Activated B cell treated with CpG ODN at 0.5 μM for 24 hours (primary cell): ENCODE measurements around the gene JADE1. TPM values are rescaled to one million over a fixed set of nuclear protein-coding genes. Genes with fewer than 3 reads are reported as not detected.

Source experiments
- ATAC-seq: fragments of 200-7000 bp; cut with Tn5 transposase; one replicate; pipeline ENCODE4 v1.10.0; 2021; ENCODE audit warnings: low read depth, mild to moderate bottlenecking, moderate library complexity
- CTCF ChIA-PET: fragments of 350-600 bp; sonication (Branson Sonifier 250); formaldehyde crosslinking; loops from one replicate; lab custom pipeline; 2021; ENCODE audit warnings: antibody characterized with exemption; lab: Charles Lee
- POLR2A ChIA-PET: fragments of 350-600 bp; sonication (Branson Sonifier 250); formaldehyde crosslinking; loops from one replicate; lab custom pipeline; 2021; ENCODE audit warnings: antibody characterized with exemption; lab: Charles Lee
- DNase-seq: peaks from one replicate; pipeline ENCODE4 v3.0.0; 2022
- H3K27ac Mint-ChIP-seq: one replicate; pipeline ENCODE4 v1.8.0; 2020; ENCODE audit warnings: mixed read lengths
- H3K27me3 Mint-ChIP-seq: one replicate; pipeline ENCODE4 v1.8.0; 2021; ENCODE audit warnings: mixed read lengths
- H3K36me3 Mint-ChIP-seq: one replicate; pipeline ENCODE4 v1.8.0; 2021; ENCODE audit warnings: low read depth, mixed read lengths
- H3K4me1 Mint-ChIP-seq: one replicate; pipeline ENCODE4 v1.8.0; 2021; ENCODE audit warnings: mixed read lengths
- H3K4me3 Mint-ChIP-seq: one replicate; pipeline ENCODE4 v1.8.0; 2020; ENCODE audit warnings: mild to moderate bottlenecking, mixed read lengths
- H3K9me3 Mint-ChIP-seq: one replicate; pipeline ENCODE4 v1.8.0; 2020; ENCODE audit warnings: mixed read lengths
- intact Hi-C: fragments of 100-400 bp; cut with micrococcal nuclease; formaldehyde crosslinking; loops from one replicate; pipeline ENCODE4 v1.15.1; 2024
- total RNA-seq: library from RNA; stranded (reverse); gene quantifications from 2 replicates; pipeline ENCODE4 v1.2.3, GENCODE V29; 2022
- TF ChIP-seq, protein P1 (sequence below): fragments of 200-600 bp; IDR thresholded peaks from one replicate; pipeline ENCODE4 v1.8.0; 2022; ENCODE audit warnings: antibody characterized with exemption, mild to moderate bottlenecking

JADE1 gene
- total RNA-seq, 1 donor from 2014 or later = 29.2 TPM

DNA sequence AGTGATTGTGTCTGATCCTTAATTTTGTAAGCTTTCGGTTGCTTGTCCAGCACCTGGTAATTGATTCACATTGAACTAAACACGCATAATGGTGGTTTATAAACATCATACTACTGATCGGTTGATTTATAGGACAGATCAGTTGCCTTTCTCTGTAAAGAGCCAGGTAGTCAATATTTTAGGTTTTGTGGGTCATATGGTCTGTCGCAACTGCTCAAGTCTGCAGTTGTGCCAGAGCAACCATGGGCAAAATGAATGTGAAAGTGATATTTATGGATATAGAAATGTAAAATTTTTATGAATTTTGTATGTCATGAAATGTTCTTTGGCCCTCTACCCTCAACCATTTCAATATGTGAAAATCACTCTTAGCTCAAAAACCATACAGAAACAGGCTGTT lies 8.9 kb downstream of the JADE1 start:
- Mint-ChIP-seq H3K27ac (no peak overlapping the region), H3K36me3 (peaks cover 19% of the 10 kb centered on the region), H3K27me3 (no peaks in the 10 kb centered on the region), H3K4me1 (peaks cover 40% of the 10 kb centered on the region), H3K4me3 (no peak overlapping the region), H3K9me3 (no peaks in the 10 kb centered on the region)
- DNase-seq (no peak), ATAC-seq (no peak)
- TF ChIP-seq, protein P1, sequence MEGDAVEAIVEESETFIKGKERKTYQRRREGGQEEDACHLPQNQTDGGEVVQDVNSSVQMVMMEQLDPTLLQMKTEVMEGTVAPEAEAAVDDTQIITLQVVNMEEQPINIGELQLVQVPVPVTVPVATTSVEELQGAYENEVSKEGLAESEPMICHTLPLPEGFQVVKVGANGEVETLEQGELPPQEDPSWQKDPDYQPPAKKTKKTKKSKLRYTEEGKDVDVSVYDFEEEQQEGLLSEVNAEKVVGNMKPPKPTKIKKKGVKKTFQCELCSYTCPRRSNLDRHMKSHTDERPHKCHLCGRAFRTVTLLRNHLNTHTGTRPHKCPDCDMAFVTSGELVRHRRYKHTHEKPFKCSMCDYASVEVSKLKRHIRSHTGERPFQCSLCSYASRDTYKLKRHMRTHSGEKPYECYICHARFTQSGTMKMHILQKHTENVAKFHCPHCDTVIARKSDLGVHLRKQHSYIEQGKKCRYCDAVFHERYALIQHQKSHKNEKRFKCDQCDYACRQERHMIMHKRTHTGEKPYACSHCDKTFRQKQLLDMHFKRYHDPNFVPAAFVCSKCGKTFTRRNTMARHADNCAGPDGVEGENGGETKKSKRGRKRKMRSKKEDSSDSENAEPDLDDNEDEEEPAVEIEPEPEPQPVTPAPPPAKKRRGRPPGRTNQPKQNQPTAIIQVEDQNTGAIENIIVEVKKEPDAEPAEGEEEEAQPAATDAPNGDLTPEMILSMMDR = no peak
- POLR2A ChIA-PET = no interaction called here
- intact Hi-C loops = loop anchor here (1.0 kb wide), 1 partner anchor 8 kb away; no protein-coding TSS in a partner anchor
- CTCF ChIA-PET = no interaction called here

DNA sequence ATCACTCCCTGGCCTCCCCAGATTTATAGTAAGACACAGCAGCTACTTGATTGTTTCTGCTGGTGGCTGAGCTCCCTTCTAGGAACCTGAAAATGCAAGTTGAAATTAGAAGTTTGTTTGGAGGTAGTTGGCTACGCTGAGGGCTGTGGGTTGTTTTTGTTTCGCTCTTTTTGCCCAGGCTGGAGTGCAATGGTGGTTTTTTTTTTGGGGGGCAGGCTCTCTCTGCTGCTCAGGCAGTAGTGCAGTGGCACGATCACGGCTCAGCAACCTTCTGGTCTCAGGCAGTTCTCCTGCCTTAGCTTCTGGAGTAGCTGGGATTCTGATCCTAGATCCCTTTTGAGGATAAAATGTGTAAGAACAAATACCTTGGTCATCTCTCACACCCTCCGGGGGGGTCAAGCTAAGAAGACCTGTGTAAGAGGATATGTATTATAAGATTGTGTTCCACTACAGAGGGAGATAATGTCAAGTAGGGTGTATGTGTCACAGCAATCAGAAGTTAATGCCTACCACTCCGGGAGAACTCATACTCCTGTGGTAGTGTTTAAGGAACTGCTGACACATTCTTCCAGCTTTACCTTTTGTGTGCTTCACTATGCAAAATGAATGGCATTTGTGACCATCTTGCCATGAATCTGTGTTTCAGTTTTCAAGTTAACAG lies 9.7 kb downstream of the JADE1 start:
- no peak for ATAC-seq
- H3K4me3 Mint-ChIP-seq = no peak overlapping the region

DNA sequence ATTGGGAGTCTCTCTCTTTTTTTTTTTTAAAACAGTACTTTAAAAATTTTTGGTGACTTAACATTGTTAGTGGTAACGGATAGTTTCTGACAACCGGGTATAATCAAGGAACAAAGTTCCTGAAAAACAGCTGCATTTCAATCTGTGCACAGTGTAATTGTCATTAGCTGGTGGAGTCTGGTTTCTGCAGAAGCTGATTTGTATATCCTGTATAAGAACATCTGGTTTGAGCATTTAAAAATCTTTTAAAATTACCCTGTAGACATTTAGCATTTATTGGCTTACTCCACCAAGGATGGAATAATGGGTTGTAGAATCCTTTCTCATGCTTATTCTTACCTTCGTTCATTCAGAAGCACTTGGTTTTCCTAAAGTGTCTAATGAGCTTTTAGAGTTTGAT lies 11.2 kb downstream of the JADE1 start:
- H3K4me3 Mint-ChIP-seq = no peak overlapping the region
- CTCF ChIA-PET = interaction anchor here (1.4 kb wide), 1 partner anchor 42 kb away, joined by 3 read pairs; no protein-coding TSS in a partner anchor
- no peaks in the 10 kb centered on the region for H3K9me3 Mint-ChIP-seq
- ATAC-seq = no peak
- TF ChIP-seq, protein P1 = no peak
- no peaks in the 10 kb centered on the region for H3K27me3 Mint-ChIP-seq
- peaks cover 43% of the 10 kb centered on the region for H3K4me1 Mint-ChIP-seq
- H3K36me3 Mint-ChIP-seq = peaks cover 19% of the 10 kb centered on the region
- H3K27ac Mint-ChIP-seq = no peak overlapping the region
- POLR2A ChIA-PET = interaction anchor here (0.5 to 1.2 kb wide), 3 partner anchors 8 to 42 kb away, joined by 3 to 7 read pairs (median 4); no protein-coding TSS in a partner anchor
- no peak for DNase-seq
- intact Hi-C loops = no loop called here

More for the DNA sequence above, 9.7 kb downstream of the JADE1 start:
- H3K27ac Mint-ChIP-seq = no peak overlapping the region
- CTCF ChIA-PET = interaction anchor here (0.6 kb wide), 1 partner anchor 192 kb away, joined by 3 read pairs; no protein-coding TSS in a partner anchor
- POLR2A ChIA-PET = interaction anchor here (0.8 kb wide), 1 partner anchor 14 kb away, joined by 3 read pairs; no protein-coding TSS in a partner anchor
- intact Hi-C loops = no loop called here
- DNase-seq = no peak
- H3K36me3 Mint-ChIP-seq = peaks cover 19% of the 10 kb centered on the region
- H3K9me3 Mint-ChIP-seq = no peaks in the 10 kb centered on the region
- no peaks in the 10 kb centered on the region for H3K27me3 Mint-ChIP-seq
- TF ChIP-seq, protein P1 = no peak
- peaks cover 33% of the 10 kb centered on the region for H3K4me1 Mint-ChIP-seq

DNA sequence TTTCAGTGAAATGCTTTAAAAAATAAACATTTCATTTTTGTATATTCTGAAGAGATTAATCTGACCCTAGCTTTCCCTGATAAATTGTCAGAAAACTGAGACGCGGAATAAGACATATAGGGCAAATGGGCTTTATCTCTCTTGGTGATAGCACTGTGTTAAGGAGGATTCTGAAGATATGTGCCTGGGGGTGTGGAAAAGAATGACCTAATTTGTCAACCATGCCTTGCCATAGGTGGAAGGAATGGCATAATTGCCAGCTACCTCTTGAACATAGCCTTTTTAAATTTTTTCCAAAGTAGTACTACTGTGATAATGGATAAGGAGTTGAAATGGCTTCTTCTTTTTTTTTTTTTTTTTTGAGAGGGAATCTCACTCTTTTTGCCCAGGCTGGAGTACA lies 11.7 kb downstream of the JADE1 start:
- Mint-ChIP-seq H3K4me1 (peaks cover 47% of the 10 kb centered on the region), H3K36me3 (peaks cover 19% of the 10 kb centered on the region), H3K27ac (no peak overlapping the region), H3K4me3 (no peak overlapping the region), H3K9me3 (no peaks in the 10 kb centered on the region), H3K27me3 (no peaks in the 10 kb centered on the region)
- POLR2A ChIA-PET = interaction anchor here (0.5 to 1.2 kb wide), 3 partner anchors 9 to 42 kb away, joined by 3 to 7 read pairs (median 4); no protein-coding TSS in a partner anchor
- TF ChIP-seq, protein P1 = no peak
- no peak for ATAC-seq
- intact Hi-C loops = no loop called here
- CTCF ChIA-PET = interaction anchor here (1.4 kb wide), 1 partner anchor 41 kb away, joined by 3 read pairs; no protein-coding TSS in a partner anchor
- DNase-seq = no peak

DNA sequence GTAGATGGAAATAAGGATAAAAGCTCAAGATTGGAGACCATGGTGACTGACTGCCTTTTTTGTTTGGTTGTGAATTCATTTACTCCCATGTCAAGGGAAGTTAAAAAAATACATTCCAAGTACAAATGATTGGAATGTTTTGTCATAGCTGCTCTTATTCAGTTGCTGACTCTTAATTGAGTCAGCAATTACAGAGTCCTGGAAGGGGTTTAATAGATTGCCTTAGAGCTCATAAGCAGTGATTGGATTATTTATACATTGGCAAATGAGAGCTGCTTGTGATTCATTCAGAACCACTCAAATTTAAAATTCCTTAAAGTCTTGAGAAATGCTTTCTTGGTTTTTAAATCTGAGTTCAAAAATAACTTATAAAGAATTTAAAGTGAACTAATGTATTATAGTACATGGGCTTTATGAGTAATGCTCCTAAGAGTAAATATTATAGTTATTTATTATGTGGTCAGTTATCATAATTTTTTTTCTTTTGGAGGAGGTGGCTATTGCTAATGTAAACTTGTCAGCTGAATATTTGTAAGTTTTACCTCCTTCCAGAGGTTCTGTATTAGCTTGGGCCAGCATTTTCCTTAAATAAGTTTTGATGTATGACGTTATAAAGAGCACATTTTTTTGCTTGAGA lies 13.6 kb downstream of the JADE1 start:
- peaks cover 57% of the 10 kb centered on the region for H3K4me1 Mint-ChIP-seq

More for the DNA sequence above, 13.6 kb downstream of the JADE1 start:
- intact Hi-C loops = no loop called here
- peaks cover 8% of the 10 kb centered on the region for H3K36me3 Mint-ChIP-seq
- TF ChIP-seq, protein P1 = no peak
- no peak overlapping the region for H3K27ac Mint-ChIP-seq
- ChIA-PET POLR2A (interaction anchor here (0.6 to 2.8 kb wide), 2 partner anchors 11 to 13 kb away, joined by 11 to 14 read pairs; no protein-coding TSS in a partner anchor), CTCF (interaction anchor here (1.9 kb wide), 1 partner anchor 10 kb away, joined by 6 read pairs; no protein-coding TSS in a partner anchor)
- H3K9me3 Mint-ChIP-seq = no peaks in the 10 kb centered on the region
- no peaks in the 10 kb centered on the region for H3K27me3 Mint-ChIP-seq
- no peak overlapping the region for H3K4me3 Mint-ChIP-seq
- ATAC-seq (no peak), DNase-seq (no peak)
